Left lobe of liver (tissue), 2 donors: Measurements from ENCODE around the gene HOXA6. TPM values are rescaled to one million over a fixed set of nuclear protein-coding genes. Genes with fewer than 3 reads are reported as not detected.

ENCODE experiments used
- ATAC-seq: fragments of 200-7000 bp; cut with Tn5 transposase; one replicate; pipeline ENCODE4 v1.9.1; 2020; ENCODE audit warnings: mild to moderate bottlenecking, moderate library complexity
- DNase-seq: peaks from one replicate; pipeline ENCODE4 v3.0.0-alpha.2; 2020; ENCODE audit warnings: low spot score
- total RNA-seq: library from RNA; stranded (reverse); gene quantifications from one replicate; pipeline ENCODE4 v1.2.1, GENCODE V29; 2021
- donor health status: DM: no; HTN: no; CAD: no; lungs with moderate emphysema.
- donor health status: DM: no; HTN: yes; CAD: no.

Gene HOXA6
- total RNA-seq, 1 donor from 2014 or later: not detected

- ATAC-seq: peak; percentile 50
- no peak for DNase-seq
Measured at GRCh38 chr7:27113991-27114769, 33.4 kb downstream of the HOXA6 start.

GRCh38 chr7:27112955-27113949, 34.3 kb downstream of the HOXA6 start:
- DNase-seq (no peak), ATAC-seq (peak; percentile 53)

GRCh38 chr7:27112361-27112760, 35.2 kb downstream of the HOXA6 start:
- DNase-seq (no peak), ATAC-seq (no peak)

- ATAC-seq (no peak), DNase-seq (no peak)
Measured at GRCh38 chr7:27111751-27112277, 35.8 kb downstream of the HOXA6 start.

GRCh38 chr7:27111042-27111750, 36.4 kb downstream of the HOXA6 start:
- ATAC-seq (no peak), DNase-seq (no peak)

- DNase-seq: no peak
- ATAC-seq: no peak
Measured at GRCh38 chr7:27110186-27111031, 37.2 kb downstream of the HOXA6 start.

GRCh38 chr7:27109466-27110185, 37.9 kb downstream of the HOXA6 start:
- DNase-seq (no peak), ATAC-seq (no peak)

- DNase-seq: no peak
- ATAC-seq: peak; percentile 72
Measured at GRCh38 chr7:27108390-27109127, 39.0 kb downstream of the HOXA6 start.

- ATAC-seq (peak; percentile 10), DNase-seq (no peak)
Measured at GRCh38 chr7:27107391-27108381, 39.9 kb downstream of the HOXA6 start.

GRCh38 chr7:27106901-27107240, 40.7 kb downstream of the HOXA6 start:
- DNase-seq: no peak
- ATAC-seq: no peak

GRCh38 chr7:27106181-27106900, 41.2 kb downstream of the HOXA6 start:
- DNase-seq (no peak), ATAC-seq (peak; percentile 29)

- ATAC-seq: no peak
- no peak for DNase-seq
Measured at GRCh38 chr7:27105301-27106031, 42.1 kb downstream of the HOXA6 start.

- no peak for ATAC-seq
- DNase-seq: no peak
Measured at GRCh38 chr7:27104341-27105058, 43.1 kb downstream of the HOXA6 start.

GRCh38 chr7:27103489-27104226, 43.9 kb downstream of the HOXA6 start:
- ATAC-seq (no peak), DNase-seq (no peak)
